ENCODE results near the gene SEC14L3.

GRCh38 chr22:30495041-30495784, 23.4 kb upstream of the SEC14L3 start:
- TF ChIP-seq CTCF (IDR thresholded peaks at IDR 0.05; ENCODE audit: borderline replicate concordance, extremely low read depth, low read length, poor library complexity, severe bottlenecking) (no peak), EZH2 (IDR thresholded peaks at IDR 0.05; ENCODE audit: borderline replicate concordance, low read depth, low read length, severe bottlenecking) (no peak)
